Testis (tissue), 3 donors: ENCODE results near the gene HPDL. TPM values are rescaled to one million over a fixed set of nuclear protein-coding genes. Genes with fewer than 3 reads are reported as not detected.

Experiments
- DNase-seq: peaks from one replicate; pipeline ENCODE4 v3.0.0-alpha.2; 2019
- H3K27ac ChIP-seq, 2 donors: fragments of 200-600 bp; sonication (generic); one replicate each; pipeline ENCODE4 v1.5.1; 2019
- H3K27me3 ChIP-seq: fragments of 200-600 bp; sonication (generic); one replicate; pipeline ENCODE4 v1.5.1; 2019
- H3K36me3 ChIP-seq: fragments of 200-600 bp; sonication (generic); one replicate; pipeline ENCODE4 v1.5.1; 2017; ENCODE audit warnings: low read depth; ENCODE audit errors: missing control alignments
- H3K4me1 ChIP-seq: fragments of 200-600 bp; sonication (generic); one replicate; pipeline ENCODE4 v1.5.1; 2019
- H3K4me3 ChIP-seq, 2 donors: fragments of 200-600 bp; sonication (generic); one replicate each; pipeline ENCODE4 v1.5.1; 2017 to 2019
- H3K9me3 ChIP-seq: fragments of 200-600 bp; sonication (generic); one replicate; pipeline ENCODE4 v1.5.1; 2017
- POLR2A ChIP-seq: fragments of 450-650 bp; IDR thresholded peaks from one replicate; pipeline ENCODE4 v1.6.1; 2017; ENCODE audit warnings: antibody characterized with exemption, mild to moderate bottlenecking, moderate library complexity
- WGBS, 2 donors: methylation state at CpG; one replicate each; pipeline ENCODE4 v1.1.5; 2018; 5-methylcytosine and 5-hydroxymethylcytosine counted together
- intact Hi-C: fragments of 100-400 bp; cut with DNase I; formaldehyde crosslinking; loops from one replicate; pipeline ENCODE4 v1.15.1; 2023; ENCODE audit warnings: low total_unique reads
- polyA plus RNA-seq: library from polyadenylated mRNA; stranded (reverse); fragments of 350-450 nt; fragmentation: Illumina TruSeq; extraction: RNeasy Lipid Tissue Mini Kit (QIAGEN cat#74804); gene quantifications from one replicate; pipeline ENCODE4 v1.2.3, GENCODE V29; 2014; ENCODE audit warnings: low read depth, low replicate concordance; ENCODE audit not compliant: insufficient read depth
- total RNA-seq, 2 donors: library from RNA; depleted of rRNA; stranded (reverse); fragments of >200 nt; gene quantifications; one replicate each; pipeline ENCODE4 v1.2.3, GENCODE V29; 2016
- TF ChIP-seq, protein P1 (sequence below), 3 experiments: fragments of 450-650 bp in 2 of 3; fragments of 200-600 bp in 1 of 3; sonication (generic) in 1 of 3; IDR thresholded peaks; one replicate each; pipeline ENCODE4 v1.5.1; 2016 to 2019; ENCODE audit warnings: antibody characterized with exemption in 3 of 3, mild to moderate bottlenecking in 2 of 3, moderate library complexity in 1 of 3

The HPDL gene
- total and polyA plus RNA-seq, 3 donors from 2014 or later = 1.1 to 1.3 TPM; not detected in 1

DNA sequence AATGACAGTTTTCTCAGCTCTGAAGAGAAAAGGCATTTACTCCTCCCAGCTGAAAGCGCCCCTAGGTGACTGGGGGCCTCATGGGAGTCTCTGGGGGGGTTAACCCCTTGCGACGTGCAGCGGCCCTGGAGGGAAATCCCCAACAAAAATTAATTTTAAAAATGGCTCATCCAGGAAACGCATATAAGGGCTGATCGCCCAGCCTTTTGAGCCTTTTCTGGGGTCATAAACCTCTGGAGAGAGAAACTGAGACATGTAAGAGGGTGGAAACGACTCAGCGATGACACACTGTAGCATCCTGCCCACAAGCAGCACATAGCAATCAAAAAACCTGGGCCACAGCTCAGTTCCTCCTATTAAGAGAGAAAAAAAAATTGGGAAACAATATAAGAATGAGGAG lies 20.4 kb upstream of the HPDL start:
- no peak for TF ChIP-seq POLR2A
- TF ChIP-seq, protein P1, sequence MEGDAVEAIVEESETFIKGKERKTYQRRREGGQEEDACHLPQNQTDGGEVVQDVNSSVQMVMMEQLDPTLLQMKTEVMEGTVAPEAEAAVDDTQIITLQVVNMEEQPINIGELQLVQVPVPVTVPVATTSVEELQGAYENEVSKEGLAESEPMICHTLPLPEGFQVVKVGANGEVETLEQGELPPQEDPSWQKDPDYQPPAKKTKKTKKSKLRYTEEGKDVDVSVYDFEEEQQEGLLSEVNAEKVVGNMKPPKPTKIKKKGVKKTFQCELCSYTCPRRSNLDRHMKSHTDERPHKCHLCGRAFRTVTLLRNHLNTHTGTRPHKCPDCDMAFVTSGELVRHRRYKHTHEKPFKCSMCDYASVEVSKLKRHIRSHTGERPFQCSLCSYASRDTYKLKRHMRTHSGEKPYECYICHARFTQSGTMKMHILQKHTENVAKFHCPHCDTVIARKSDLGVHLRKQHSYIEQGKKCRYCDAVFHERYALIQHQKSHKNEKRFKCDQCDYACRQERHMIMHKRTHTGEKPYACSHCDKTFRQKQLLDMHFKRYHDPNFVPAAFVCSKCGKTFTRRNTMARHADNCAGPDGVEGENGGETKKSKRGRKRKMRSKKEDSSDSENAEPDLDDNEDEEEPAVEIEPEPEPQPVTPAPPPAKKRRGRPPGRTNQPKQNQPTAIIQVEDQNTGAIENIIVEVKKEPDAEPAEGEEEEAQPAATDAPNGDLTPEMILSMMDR (IDR thresholded peaks at IDR 0.05) = no peak
- Histone ChIP-seq H3K27me3 (no peaks in the 10 kb centered on the region), H3K4me3 (no peak overlapping the region), H3K36me3 (no peaks in the 10 kb centered on the region), H3K27ac (no peak overlapping the region), H3K9me3 (no peaks in the 10 kb centered on the region), H3K4me1 (peaks cover 13% of the 10 kb centered on the region)
- DNase-seq = no peak
- WGBS, 2 donors = 63 to 64% methylated on average over 8 of the region's 8 CpGs
- intact Hi-C loops = no loop called here

- intact Hi-C loops = no loop called here
- Histone ChIP-seq H3K4me3 (no peak overlapping the region), H3K27ac (no peak overlapping the region), H3K9me3 (no peaks in the 10 kb centered on the region), H3K36me3 (no peaks in the 10 kb centered on the region), H3K4me1 (peaks cover 13% of the 10 kb centered on the region), H3K27me3 (no peaks in the 10 kb centered on the region)
- no peak for DNase-seq
- 84 to 86% methylated on average over 3 of the region's 3 CpGs for WGBS, 2 donors
- TF ChIP-seq, protein P1 (IDR thresholded peaks at IDR 0.05) = no peak
- TF ChIP-seq POLR2A = no peak
Measured at GRCh38 chr1:45306905-45307304, 19.8 kb upstream of the HPDL start.

GRCh38 chr1:45314266-45314665 lies 12.4 kb upstream of the HPDL start:
- intact Hi-C loops = no loop called here
- H3K27me3 ChIP-seq = no peaks in the 10 kb centered on the region
- TF ChIP-seq POLR2A = no peak
- TF ChIP-seq, protein P1 (IDR thresholded peaks at IDR 0.05) = no peak
- WGBS, 2 donors = 90 to 93% methylated on average over 3 of the region's 3 CpGs
- H3K9me3 ChIP-seq = no peaks in the 10 kb centered on the region
- no peak overlapping the region for H3K4me3 ChIP-seq
- no peak overlapping the region for H3K27ac ChIP-seq
- H3K36me3 ChIP-seq = no peaks in the 10 kb centered on the region
- no peaks in the 10 kb centered on the region for H3K4me1 ChIP-seq
- no peak for DNase-seq

DNA sequence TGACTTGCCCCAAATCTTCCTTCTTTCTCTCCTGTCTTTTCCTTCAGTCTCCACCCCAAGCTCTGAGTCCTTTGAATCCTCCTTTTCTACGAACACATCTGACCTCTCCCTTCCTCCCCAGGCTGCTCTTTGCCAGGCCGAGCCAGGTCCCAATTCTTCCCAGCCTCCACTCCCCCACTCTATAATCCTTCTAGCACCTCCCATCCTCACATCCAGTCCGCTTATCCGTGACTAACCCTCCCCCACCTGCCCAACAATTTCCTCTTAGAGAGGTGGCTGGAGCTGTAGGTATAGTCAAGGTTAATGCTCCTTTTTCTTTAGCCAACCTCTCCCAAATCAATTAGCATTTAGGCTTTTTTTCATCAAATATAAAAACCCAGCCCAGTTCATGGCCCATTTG lies 9.5 kb upstream of the HPDL start:
- H3K4me3 ChIP-seq = no peak overlapping the region
- TF ChIP-seq POLR2A = no peak
- TF ChIP-seq, protein P1 (IDR thresholded peaks at IDR 0.05) = no peak
- DNase-seq = no peak
- intact Hi-C loops = no loop called here
- no peaks in the 10 kb centered on the region for H3K36me3 ChIP-seq
- H3K9me3 ChIP-seq = no peaks in the 10 kb centered on the region
- no peaks in the 10 kb centered on the region for H3K4me1 ChIP-seq
- WGBS, 2 donors = 53 to 60% methylated on average over 4 of the region's 4 CpGs
- no peak overlapping the region for H3K27ac ChIP-seq
- H3K27me3 ChIP-seq = no peaks in the 10 kb centered on the region

- H3K36me3 ChIP-seq = no peaks in the 10 kb centered on the region
- H3K27ac ChIP-seq = no peak overlapping the region
- no peak overlapping the region for H3K4me3 ChIP-seq
- no peaks in the 10 kb centered on the region for H3K9me3 ChIP-seq
- no peaks in the 10 kb centered on the region for H3K4me1 ChIP-seq
- 74 to 85% methylated on average over 4 of the region's 4 CpGs for WGBS, 2 donors
- no peak for DNase-seq
- intact Hi-C loops = no loop called here
- no peaks in the 10 kb centered on the region for H3K27me3 ChIP-seq
- no peak for TF ChIP-seq POLR2A
- TF ChIP-seq, protein P1 (IDR thresholded peaks at IDR 0.05) = no peak
Measured at GRCh38 chr1:45319761-45320160, 6.9 kb upstream of the HPDL start.
